Stimulated activated CD8-positive, alpha-beta memory T cell treated with anti-CD3 and anti-CD28 coated beads, Interleukin-15, amount 100 ng/mL, for 4 hours (primary cell): ENCODE data around the gene AP3M1.

Source experiments
- DNase-seq, 2 donors: peaks; one replicate each; pipeline ENCODE4 v3.0.0-alpha.2; 2020; ENCODE audit warnings: low read depth in 2 of 2

The AP3M1 gene

GRCh38 chr10:74114041-74114448 lies 36.6 kb downstream of the AP3M1 start:
- no peak for DNase-seq

- no peak for DNase-seq
Measured at GRCh38 chr10:74113546-74113945, 37.1 kb downstream of the AP3M1 start.

GRCh38 chr10:74111799-74112198 lies 38.8 kb downstream of the AP3M1 start:
- no peak for DNase-seq

- DNase-seq: no peak
Measured at GRCh38 chr10:74110120-74110519, 40.5 kb downstream of the AP3M1 start.

- no peak for DNase-seq
Measured at GRCh38 chr10:74109452-74109851, 41.2 kb downstream of the AP3M1 start.

- DNase-seq: no peak
Measured at GRCh38 chr10:74107391-74107790, 43.2 kb downstream of the AP3M1 start.

- DNase-seq: no peak
Measured at GRCh38 chr10:74104996-74105395, 45.6 kb downstream of the AP3M1 start.

GRCh38 chr10:74104480-74104879 lies 46.1 kb downstream of the AP3M1 start:
- no peak for DNase-seq

GRCh38 chr10:74103560-74104258 lies 46.9 kb downstream of the AP3M1 start:
- DNase-seq: no peak

GRCh38 chr10:74099836-74100235 lies 50.8 kb downstream of the AP3M1 start:
- DNase-seq: no peak

- no peak for DNase-seq
Measured at GRCh38 chr10:74099420-74099819, 51.2 kb downstream of the AP3M1 start.

- DNase-seq: no peak
Measured at GRCh38 chr10:74097776-74098175, 52.9 kb downstream of the AP3M1 start.

GRCh38 chr10:74096777-74097176 lies 53.9 kb downstream of the AP3M1 start:
- DNase-seq: no peak

GRCh38 chr10:74094231-74094630 lies 56.4 kb downstream of the AP3M1 start:
- no peak for DNase-seq

- DNase-seq: no peak
Measured at GRCh38 chr10:74093530-74094164, 57.0 kb downstream of the AP3M1 start.

- DNase-seq: no peak
Measured at GRCh38 chr10:74092372-74092771, 58.3 kb downstream of the AP3M1 start.

- no peak for DNase-seq
Measured at GRCh38 chr10:74088722-74089121, 61.9 kb downstream of the AP3M1 start.

- DNase-seq: no peak
Measured at GRCh38 chr10:74086317-74086716, 64.3 kb downstream of the AP3M1 start.

GRCh38 chr10:74084955-74085354 lies 65.7 kb downstream of the AP3M1 start:
- DNase-seq: no peak

GRCh38 chr10:74083304-74083703 lies 67.3 kb downstream of the AP3M1 start:
- no peak for DNase-seq

- DNase-seq: no peak
Measured at GRCh38 chr10:74081941-74082718, 68.5 kb downstream of the AP3M1 start.

GRCh38 chr10:74081192-74081803 lies 69.3 kb downstream of the AP3M1 start:
- no peak for DNase-seq
